Urothelium cell line (cell line): ENCODE measurements around the gene LARP1.

Experiments used
- DNase-seq: peaks from one replicate; pipeline ENCODE4 v3.0.0; 2011; ENCODE audit warnings: low spot score, mixed read lengths
- FAIRE-seq: peaks from 2 replicates; lab custom pipeline; 2011; peaks lifted over from hg19 to GRCh38; lab: Jason Lieb, UNC

LARP1 gene

DNA sequence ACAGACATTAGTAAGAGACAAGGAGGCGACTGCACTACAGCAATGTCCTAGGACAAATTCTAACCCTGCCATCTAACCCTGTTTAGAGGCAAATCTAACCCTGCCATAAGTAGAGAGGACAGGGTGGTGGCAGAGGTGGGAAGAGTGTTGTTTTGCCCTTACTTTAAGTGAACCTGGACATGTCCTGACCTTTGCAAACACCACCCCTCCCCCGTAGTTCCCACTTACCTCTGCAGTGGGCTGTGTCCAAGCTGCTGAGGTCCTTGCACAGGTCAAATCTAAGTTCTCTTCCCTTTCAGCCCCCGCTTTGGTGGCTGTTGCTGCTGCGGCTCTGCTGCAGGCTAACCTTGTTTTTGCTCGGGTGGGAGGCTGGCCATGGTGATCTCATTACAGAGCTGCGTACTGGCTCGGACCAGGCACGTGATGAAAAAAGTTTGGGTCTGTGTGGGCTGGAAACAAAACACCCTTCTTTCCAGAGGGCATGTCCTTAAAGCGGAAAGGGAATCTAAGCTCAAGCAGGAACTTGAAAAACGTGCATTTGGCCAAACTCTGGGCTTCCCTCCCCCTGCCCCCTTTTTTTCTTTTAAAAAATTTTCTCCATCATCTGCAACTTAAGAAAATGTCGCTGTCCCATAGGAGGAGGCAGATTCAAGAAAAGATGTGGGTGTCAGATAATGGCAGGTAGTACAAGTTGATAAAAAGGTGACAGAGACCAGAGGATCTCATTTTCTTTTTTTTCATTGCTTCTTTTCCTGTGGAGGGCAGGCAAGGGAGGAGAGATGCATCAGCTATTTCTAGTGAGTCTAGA lies 95.3 kb downstream of the LARP1 start, which contains the start of gene FAXDC2:
FAXDC2 (minus strand) TSS at position 349 of the 808 bp plus-strand sequence. CDS start 12,425 bp downstream, outside the sequence.
- DNase-seq (peak; percentile 67), FAIRE-seq (no peak)

- DNase-seq: no peak
- FAIRE-seq: no peak
Observed at GRCh38 chr5:154851351-154851750, 96.2 kb downstream of the LARP1 start.

DNA sequence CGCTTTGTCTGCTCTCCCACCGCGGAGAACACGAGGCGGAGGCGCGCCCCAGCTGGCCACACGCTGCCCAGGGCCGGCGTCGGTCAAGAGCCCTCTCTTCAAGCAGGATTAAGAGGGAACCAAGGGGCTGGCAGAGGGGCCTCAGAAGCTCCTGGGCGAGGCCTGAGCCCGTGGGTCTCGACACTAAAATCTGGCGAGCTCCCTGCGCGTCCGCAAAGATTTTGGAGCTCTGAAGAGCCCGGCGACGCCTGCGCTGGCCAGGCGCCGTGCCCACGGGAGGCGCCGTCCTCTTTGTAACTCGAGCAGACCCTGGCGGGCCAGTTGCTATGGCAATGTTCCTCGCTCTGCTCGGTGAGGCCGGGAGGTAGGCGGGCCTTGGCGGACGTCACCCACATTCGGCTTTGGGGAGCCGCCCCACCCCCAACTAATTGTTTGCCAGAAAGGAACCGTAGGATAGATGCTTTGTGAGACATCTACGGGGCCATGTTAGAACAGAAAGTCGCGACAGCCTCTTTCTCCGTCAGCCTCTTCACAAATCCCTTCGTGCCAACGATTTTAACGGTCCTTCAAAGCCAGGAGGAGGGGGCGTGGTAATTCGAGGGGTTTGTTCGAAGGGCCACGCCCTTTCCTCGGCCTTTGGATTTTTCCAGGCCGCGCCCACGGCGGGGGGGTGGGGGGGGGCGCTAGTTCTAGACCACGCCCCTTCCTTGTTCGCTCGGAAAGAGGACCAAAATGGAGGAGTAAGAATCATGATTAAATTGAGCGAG lies 102.5 kb downstream of the LARP1 start:
- DNase-seq (peak; percentile 94), FAIRE-seq (no peak)

DNA sequence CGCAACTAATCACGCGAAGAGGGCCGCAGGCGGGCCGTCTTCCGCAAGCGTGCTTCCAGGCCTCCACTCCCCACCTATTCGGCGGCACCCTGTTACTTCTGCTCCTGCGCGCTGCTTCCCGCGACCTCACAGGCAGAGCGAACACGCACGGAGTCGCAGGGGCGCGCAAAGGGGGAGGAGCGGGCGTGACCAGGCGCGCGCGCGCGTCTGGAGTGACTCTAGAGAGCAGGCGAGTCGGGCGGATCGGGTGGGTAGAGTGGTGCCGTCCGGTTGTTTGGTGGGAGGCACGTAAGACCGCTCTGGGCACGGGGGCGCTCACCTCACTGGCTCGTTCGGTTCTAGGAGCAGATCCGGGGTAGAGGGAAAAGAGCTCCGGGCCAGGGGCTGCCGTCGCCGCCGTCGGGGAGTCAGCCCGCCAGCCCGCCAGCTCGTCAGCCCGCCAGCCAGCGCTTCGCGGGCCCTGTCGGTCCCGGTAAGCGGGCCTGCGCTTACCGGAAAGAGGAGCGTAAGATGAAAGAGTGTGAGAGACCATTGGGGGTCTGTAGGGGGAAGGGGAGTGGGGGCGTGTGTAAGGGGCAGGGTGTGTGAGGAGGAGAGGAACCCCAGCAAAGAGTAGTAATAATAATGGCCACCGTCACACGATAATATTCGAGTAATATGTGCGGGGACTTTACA lies 103.3 kb downstream of the LARP1 start, which contains the start of gene CNOT8:
CNOT8 (plus strand) TSS at position 331 of the 675 bp plus-strand sequence. CDS start 4,652 bp downstream, outside the sequence.
- FAIRE-seq: no peak

GRCh38 chr5:154858972-154859871 lies 104.0 kb downstream of the LARP1 start:
- DNase-seq (no peak), FAIRE-seq (no peak)

More for the DNA sequence above, 103.3 kb downstream of the LARP1 start, which contains the start of gene CNOT8:
- peak; percentile 92 for DNase-seq

- DNase-seq (no peak), FAIRE-seq (no peak)
Observed at GRCh38 chr5:154860123-154860522, 104.9 kb downstream of the LARP1 start.

- FAIRE-seq (no peak), DNase-seq (no peak)
Observed at GRCh38 chr5:154860765-154861164, 105.6 kb downstream of the LARP1 start.

- FAIRE-seq (no peak), DNase-seq (no peak)
Observed at GRCh38 chr5:154861946-154862345, 106.8 kb downstream of the LARP1 start.

DNA sequence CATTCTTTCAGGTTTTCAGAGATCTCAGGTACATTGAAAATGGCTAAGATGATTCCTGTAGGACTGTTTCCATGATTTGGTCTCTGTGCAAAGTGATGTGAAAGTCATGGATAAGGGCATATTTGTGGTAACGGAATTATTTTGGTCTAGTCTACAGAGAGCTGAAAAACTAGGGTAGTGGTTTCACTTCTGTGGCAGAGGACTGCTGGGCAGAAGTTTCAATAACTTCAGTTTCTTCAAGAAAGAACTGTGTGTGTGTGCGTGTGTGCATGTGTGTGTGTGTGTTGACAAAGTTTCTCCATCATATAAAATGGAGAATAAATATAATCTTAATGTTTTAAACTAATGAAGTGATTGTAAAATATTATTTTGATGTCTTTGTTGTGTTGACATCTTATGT lies 107.6 kb downstream of the LARP1 start:
- FAIRE-seq (no peak), DNase-seq (no peak)

- DNase-seq (no peak), FAIRE-seq (no peak)
Observed at GRCh38 chr5:154863291-154864080, 108.3 kb downstream of the LARP1 start.

- no peak for FAIRE-seq
Observed at GRCh38 chr5:154865466-154866184, 110.4 kb downstream of the LARP1 start.

GRCh38 chr5:154866841-154867240 lies 111.7 kb downstream of the LARP1 start:
- FAIRE-seq: no peak
- DNase-seq: no peak

More at GRCh38 chr5:154865466-154866184, 110.4 kb downstream of the LARP1 start:
- no peak for DNase-seq
